Spinal cord (tissue), 10 donors: ENCODE data around the gene TMPRSS3. TPM values are rescaled to one million over a fixed set of nuclear protein-coding genes. Genes with fewer than 3 reads are reported as not detected.

Source experiments
- DNase-seq, 6 donors: peaks; one replicate each; pipeline versions ENCODE4 v3.0.0 to v3.0.0-alpha.2; 2013 to 2015; ENCODE audit warnings: low spot score in 6 of 6, low read depth in 4 of 6
- H3K27ac ChIP-seq: one replicate; pipeline ENCODE4 v1.5.1; 2013; ENCODE audit warnings: low read depth, low read length, control low read depth
- H3K27me3 ChIP-seq: one replicate; pipeline ENCODE4 v1.6.1; 2013; ENCODE audit warnings: low read length; ENCODE audit not compliant: control insufficient read depth, insufficient read depth
- H3K36me3 ChIP-seq: one replicate; pipeline ENCODE4 v1.6.1; 2013; ENCODE audit warnings: low read length; ENCODE audit not compliant: control insufficient read depth, insufficient read depth
- H3K4me1 ChIP-seq: one replicate; pipeline ENCODE4 v1.6.1; 2013; ENCODE audit warnings: low read length; ENCODE audit not compliant: control insufficient read depth, insufficient read depth
- H3K4me3 ChIP-seq: one replicate; pipeline ENCODE4 v1.5.1; 2013; ENCODE audit warnings: low read depth, low read length, control low read depth
- H3K9me3 ChIP-seq: one replicate; pipeline ENCODE4 v1.6.1; 2013; ENCODE audit warnings: low read length; ENCODE audit not compliant: control insufficient read depth, insufficient read depth
- WGBS: methylation state at CpG from one replicate; pipeline ENCODE4 v1.1.5; 2013; ENCODE audit warnings: missing lambda C conversion rate; ENCODE audit not compliant: insufficient coverage; 5-methylcytosine and 5-hydroxymethylcytosine counted together
- polyA plus RNA-seq, 2 donors: library from polyadenylated mRNA; unstranded; fragments of 120-200 nt; gene quantifications; one replicate each; pipeline ENCODE4 v1.2.1, GENCODE V29; 2013; ENCODE audit not compliant: insufficient read length in 2 of 2
- total RNA-seq, 2 donors: library from RNA; depleted of rRNA in 1 of 2; stranded (reverse); fragments of 120-200 nt in 1 of 2; fragments of >200 nt in 1 of 2; gene quantifications; one replicate each; pipeline versions ENCODE4 v1.2.3 to v1.2.4, GENCODE V29; 2013 to 2014
- donor health status: healthy.

Gene TMPRSS3
- total and polyA plus RNA-seq, 4 donors: 0.08 to 0.44 (median 0.11) TPM; not detected in 1

DNA sequence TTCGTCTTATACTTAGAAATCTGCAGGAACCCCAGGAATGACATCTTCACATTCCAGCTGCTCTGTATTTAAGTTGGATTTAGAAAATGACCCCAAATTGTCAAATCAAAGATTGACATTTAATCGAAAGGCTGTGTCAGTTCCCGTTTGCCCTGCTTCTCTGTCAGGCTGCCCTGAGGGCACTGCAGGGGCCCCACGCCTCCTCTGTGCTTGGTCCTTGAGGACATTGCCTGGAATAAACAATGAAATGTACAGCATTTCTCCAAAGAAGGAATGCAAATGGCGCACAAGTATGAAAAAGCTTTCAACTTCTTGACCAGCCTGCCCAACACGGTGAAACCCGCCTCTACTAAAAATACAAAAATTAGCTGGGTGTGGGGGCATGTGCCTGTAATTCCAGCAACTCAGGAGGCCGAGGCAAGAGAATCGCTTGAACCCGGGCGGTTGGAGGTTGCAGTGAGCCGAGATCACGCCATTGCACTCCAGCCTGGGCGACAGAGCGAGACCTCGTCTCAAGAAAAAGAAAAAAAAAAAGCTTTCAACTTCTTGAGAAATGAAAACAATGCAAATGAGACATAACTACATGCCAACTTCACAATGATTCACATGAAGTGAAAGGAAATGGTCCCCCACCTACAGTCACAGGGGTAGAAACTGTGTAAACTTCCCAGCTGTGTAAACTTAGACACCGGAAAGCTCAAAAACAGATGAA lies 3.0 kb downstream of the TMPRSS3 start:
- no peaks in the 10 kb centered on the region for H3K9me3 ChIP-seq

GRCh38 chr21:42391297-42391696 lies 4.6 kb downstream of the TMPRSS3 start:
- 96% methylated on average over 4 of the region's 5 CpGs for WGBS
- H3K27me3 ChIP-seq: no peaks in the 10 kb centered on the region
- peaks cover 9% of the 10 kb centered on the region for H3K4me1 ChIP-seq
- H3K9me3 ChIP-seq: no peaks in the 10 kb centered on the region
- DNase-seq: no peak
- no peak overlapping the region for H3K4me3 ChIP-seq
- no peaks in the 10 kb centered on the region for H3K36me3 ChIP-seq
- H3K27ac ChIP-seq: no peak overlapping the region

More for the DNA sequence above, 3.0 kb downstream of the TMPRSS3 start:
- Histone ChIP-seq H3K4me1 (peaks cover 12% of the 10 kb centered on the region), H3K4me3 (no peak overlapping the region), H3K36me3 (no peaks in the 10 kb centered on the region), H3K27me3 (no peaks in the 10 kb centered on the region), H3K27ac (no peak overlapping the region)
- no peak for DNase-seq
- WGBS: 86% methylated on average over 10 of the region's 17 CpGs

DNA sequence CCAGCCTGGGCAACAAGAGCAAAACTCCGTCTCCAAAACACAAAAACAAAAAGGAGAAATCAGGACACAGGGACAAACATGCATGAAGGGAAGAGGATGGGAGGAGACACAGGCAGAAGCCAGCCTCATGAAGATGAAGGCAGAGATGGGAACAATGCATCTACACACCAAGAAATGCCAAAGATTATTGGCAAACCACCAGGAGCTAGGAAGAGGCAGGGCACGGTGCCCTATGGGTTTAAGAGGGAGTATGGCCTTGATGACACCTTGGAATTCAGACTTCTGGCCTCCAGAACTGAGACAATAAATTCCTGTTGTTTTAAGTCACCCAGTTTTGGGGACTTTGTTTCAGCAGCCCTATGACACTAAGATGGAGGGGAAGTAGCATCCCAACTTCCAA lies 5.2 kb downstream of the TMPRSS3 start:
- no peak overlapping the region for H3K4me3 ChIP-seq
- no peaks in the 10 kb centered on the region for H3K27me3 ChIP-seq
- DNase-seq: no peak
- H3K27ac ChIP-seq: no peak overlapping the region
- 83% methylated on average over 1 of the region's 2 CpGs for WGBS
- no peaks in the 10 kb centered on the region for H3K9me3 ChIP-seq
- peaks cover 9% of the 10 kb centered on the region for H3K4me1 ChIP-seq
- no peaks in the 10 kb centered on the region for H3K36me3 ChIP-seq

DNA sequence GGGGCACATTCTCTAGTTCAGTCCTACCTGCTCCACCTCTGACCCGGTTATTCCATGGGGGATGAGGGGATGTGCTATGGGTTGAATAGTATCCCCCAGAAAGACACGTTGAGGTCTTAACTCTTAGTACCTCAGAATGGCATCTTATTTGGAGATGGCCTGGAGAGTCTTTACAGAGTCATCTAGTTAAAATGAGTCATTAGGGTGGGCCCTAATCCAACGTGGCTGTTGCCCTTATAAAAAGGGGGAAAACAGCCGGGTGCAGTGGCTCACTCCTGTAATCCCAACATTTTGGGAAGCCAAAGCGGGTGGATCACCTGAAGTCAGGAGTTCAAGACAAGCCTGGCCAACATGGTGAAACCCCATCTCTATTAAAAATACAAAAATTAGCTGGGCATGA lies 5.7 kb downstream of the TMPRSS3 start:
- no peak overlapping the region for H3K27ac ChIP-seq
- H3K27me3 ChIP-seq: no peaks in the 10 kb centered on the region
- H3K4me1 ChIP-seq: peaks cover 9% of the 10 kb centered on the region
- H3K4me3 ChIP-seq: no peak overlapping the region
- H3K36me3 ChIP-seq: no peaks in the 10 kb centered on the region
- no peak for DNase-seq
- no peaks in the 10 kb centered on the region for H3K9me3 ChIP-seq
- WGBS: 40% methylated on average over 1 of the region's 5 CpGs

- Histone ChIP-seq H3K27me3 (no peaks in the 10 kb centered on the region), H3K27ac (no peak overlapping the region), H3K9me3 (no peaks in the 10 kb centered on the region), H3K36me3 (no peaks in the 10 kb centered on the region), H3K4me1 (peaks cover 9% of the 10 kb centered on the region), H3K4me3 (no peak overlapping the region)
- DNase-seq: no peak
- whole genome bisulfite sequencing: 35% methylated on average over 5 of the region's 6 CpGs
Measured at GRCh38 chr21:42389449-42389835, 6.4 kb downstream of the TMPRSS3 start.

DNA sequence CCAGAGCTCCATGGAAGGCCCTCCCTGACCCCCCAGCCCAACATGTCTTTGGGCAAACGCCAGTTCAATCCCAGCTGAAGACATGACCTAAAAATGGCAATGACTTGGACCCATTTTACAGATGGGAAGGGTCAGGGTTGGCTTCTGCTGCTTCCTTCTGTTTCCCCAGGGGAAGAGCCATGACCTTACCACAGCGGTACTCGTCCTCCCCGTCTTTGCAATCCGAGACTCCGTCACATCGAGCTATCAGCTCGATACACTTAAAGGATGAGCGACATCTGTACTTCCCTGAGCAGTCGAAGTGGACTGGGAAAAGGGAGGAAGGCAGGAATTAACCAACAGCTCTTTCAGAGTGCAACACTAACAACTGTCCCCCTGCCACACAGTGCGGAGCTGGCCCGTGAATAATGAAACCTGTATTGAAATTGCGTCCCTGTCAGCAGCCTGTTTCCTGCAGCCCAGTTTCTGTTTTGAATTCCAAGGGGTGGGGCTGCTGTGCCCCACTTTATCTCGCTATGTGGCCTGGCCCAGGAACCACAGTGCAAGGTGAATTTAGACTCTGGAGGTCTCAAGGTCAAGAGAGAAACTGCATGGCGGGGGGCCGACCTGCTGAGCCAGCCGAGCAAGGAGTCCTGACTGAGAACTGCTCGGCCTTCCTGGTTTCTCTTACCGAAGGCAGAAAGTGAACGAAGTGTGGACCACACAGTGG lies 7.0 kb downstream of the TMPRSS3 start:
- WGBS: 57% methylated on average over 7 of the region's 20 CpGs
- no peak overlapping the region for H3K4me3 ChIP-seq
- no peaks in the 10 kb centered on the region for H3K27me3 ChIP-seq

DNA sequence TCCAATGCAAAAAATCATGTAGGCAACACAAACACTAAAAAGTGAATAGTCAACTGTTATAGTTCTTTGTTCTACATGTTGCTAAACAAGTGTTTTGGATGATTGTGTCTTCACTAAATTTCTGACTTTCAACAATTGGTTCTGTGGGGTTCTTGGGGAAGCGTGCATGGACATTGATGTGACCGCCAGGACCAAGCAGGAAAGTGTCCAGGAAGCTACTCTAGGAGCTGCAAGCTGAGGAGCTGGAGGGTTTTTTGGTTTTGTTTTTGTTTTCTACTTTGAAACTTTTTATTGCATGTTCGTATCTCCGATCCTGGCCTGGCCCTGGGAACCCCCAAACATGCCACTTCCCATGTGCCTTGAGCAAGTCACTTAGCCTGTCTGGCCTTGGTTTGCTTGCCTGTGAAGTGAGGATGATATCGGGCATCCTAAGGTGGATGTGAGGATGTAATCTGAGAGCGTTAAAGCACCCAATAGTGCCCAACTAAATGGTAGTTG lies 8.0 kb downstream of the TMPRSS3 start:
- Histone ChIP-seq H3K27ac (no peak overlapping the region), H3K4me3 (no peak overlapping the region), H3K4me1 (peaks cover 9% of the 10 kb centered on the region), H3K9me3 (no peaks in the 10 kb centered on the region), H3K36me3 (no peaks in the 10 kb centered on the region), H3K27me3 (no peaks in the 10 kb centered on the region)
- no peak for DNase-seq
- WGBS: no CpG with 5 or more reads among the region's 6 CpGs

More for the DNA sequence above, 7.0 kb downstream of the TMPRSS3 start:
- H3K36me3 ChIP-seq: no peaks in the 10 kb centered on the region
- H3K9me3 ChIP-seq: no peaks in the 10 kb centered on the region
- DNase-seq: no peak
- peaks cover 9% of the 10 kb centered on the region for H3K4me1 ChIP-seq
- H3K27ac ChIP-seq: no peak overlapping the region

DNA sequence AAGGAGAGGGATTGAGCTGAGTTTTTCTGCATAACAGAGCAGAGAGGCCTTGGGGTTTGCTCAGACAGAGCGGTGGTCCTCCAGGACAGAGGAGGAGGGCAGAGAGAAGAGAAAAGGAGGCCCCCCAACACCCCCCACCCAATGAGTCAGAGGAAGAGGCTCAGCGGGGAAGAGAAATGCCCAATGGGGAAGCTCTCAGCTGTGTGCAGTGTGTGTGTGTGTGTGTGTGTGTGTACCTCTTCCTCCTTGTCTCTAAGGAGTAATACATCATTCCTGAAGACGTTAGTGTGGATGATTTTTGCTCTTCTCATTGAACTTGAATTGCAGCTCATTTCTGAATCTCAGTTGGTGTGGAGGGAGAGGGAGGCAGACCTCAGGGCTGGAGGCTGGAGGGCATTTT lies 8.7 kb downstream of the TMPRSS3 start:
- peaks cover 9% of the 10 kb centered on the region for H3K4me1 ChIP-seq
- WGBS: no CpG with 5 or more reads among the region's 3 CpGs
- H3K27me3 ChIP-seq: no peaks in the 10 kb centered on the region
- DNase-seq: peak in 1 of 6 donors; percentile 9
- no peaks in the 10 kb centered on the region for H3K36me3 ChIP-seq
- no peak overlapping the region for H3K4me3 ChIP-seq
- no peak overlapping the region for H3K27ac ChIP-seq
- H3K9me3 ChIP-seq: no peaks in the 10 kb centered on the region

DNA sequence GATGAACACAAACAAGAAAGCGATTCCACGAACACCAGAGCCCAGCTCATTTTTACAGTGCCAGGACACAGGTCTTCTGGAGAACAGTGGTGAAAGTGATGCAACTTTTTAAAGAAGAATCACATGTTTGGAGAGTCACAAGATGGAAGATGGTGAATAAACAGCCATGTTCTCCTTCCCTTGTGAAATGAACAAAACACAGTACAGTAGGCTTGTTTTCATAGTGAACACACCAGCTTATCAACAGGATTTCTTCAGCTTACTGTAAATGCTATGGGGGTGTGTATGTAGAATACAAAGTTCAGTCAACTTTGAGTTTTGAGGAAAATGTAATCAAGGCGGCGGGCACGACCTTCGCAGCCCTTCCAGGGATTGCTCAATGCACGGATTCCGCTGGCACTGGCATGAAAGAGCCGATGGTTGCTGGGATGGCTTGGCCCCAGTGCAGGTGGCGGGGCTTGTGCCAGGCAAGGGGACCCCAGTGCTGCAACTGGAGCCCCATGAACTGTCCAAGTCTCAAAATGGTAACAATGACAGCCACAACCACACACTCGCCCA lies 9.7 kb downstream of the TMPRSS3 start:
- no peaks in the 10 kb centered on the region for H3K27me3 ChIP-seq
- WGBS: 95% methylated on average over 10 of the region's 11 CpGs
- H3K9me3 ChIP-seq: no peaks in the 10 kb centered on the region
- H3K4me1 ChIP-seq: peaks cover 9% of the 10 kb centered on the region
- DNase-seq: no peak
- no peak overlapping the region for H3K27ac ChIP-seq
- no peaks in the 10 kb centered on the region for H3K36me3 ChIP-seq
- H3K4me3 ChIP-seq: no peak overlapping the region
